ENCODE data around the gene CASP10.

DNA sequence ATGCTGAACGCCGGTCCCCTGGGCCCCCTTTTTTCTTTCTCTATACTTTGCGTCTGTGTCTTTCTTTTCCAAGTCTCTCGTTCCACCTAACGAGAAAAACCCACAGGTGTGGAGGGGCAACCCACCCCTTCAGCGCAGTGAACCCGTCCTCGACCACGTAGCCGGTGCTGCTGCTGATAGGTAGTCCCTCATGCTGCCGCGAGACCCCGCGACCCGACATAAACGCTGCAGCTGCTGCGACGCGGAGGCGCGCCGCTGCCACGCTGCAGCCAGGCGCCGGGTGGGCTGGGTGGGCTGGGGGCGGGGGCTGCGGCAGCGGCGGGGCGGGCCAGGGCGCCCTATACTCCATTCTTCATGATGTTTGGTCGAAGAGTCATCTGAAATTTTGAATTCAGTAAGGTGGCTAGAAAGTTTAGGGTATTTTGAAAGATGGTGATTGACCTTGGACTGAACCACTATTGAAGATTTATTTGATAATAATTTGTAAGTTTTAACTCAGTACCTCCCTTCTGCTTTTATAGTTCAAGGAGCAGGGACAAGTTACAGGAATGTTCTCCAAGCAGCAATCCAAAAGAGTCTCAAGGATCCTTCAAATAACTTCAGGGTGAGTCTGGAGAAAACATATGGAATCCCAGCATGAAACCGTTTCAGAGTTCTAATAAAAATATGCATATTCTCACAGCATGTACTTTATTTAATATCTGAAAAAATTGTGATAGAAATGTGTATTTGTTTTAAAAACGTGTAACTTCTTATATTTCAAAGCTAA, 42.9 kb upstream of the CASP10 start:
- TF ChIP-seq, protein P1, sequence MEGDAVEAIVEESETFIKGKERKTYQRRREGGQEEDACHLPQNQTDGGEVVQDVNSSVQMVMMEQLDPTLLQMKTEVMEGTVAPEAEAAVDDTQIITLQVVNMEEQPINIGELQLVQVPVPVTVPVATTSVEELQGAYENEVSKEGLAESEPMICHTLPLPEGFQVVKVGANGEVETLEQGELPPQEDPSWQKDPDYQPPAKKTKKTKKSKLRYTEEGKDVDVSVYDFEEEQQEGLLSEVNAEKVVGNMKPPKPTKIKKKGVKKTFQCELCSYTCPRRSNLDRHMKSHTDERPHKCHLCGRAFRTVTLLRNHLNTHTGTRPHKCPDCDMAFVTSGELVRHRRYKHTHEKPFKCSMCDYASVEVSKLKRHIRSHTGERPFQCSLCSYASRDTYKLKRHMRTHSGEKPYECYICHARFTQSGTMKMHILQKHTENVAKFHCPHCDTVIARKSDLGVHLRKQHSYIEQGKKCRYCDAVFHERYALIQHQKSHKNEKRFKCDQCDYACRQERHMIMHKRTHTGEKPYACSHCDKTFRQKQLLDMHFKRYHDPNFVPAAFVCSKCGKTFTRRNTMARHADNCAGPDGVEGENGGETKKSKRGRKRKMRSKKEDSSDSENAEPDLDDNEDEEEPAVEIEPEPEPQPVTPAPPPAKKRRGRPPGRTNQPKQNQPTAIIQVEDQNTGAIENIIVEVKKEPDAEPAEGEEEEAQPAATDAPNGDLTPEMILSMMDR (IDR thresholded peaks at IDR 0.05), result no peak
- TF ChIP-seq POLR2A (IDR thresholded peaks at IDR 0.05), result no peak

All from breast epithelium (tissue), 3 donors.